Head of caudate nucleus (tissue), 42 donors: ENCODE results near the gene JADE3.

ENCODE experiments used
- DNase-seq, 42 donors: peaks; one replicate each; pipeline versions ENCODE4 v3.0.0 to v3.0.0-alpha.2; 2020 to 2021; ENCODE audit warnings: mixed read lengths in 7 of 42
- intact Hi-C: fragments of 100-400 bp; cut with DNase I; formaldehyde crosslinking; loops from one replicate; pipeline ENCODE4 v1.15.0; 2022

JADE3 gene

DNA sequence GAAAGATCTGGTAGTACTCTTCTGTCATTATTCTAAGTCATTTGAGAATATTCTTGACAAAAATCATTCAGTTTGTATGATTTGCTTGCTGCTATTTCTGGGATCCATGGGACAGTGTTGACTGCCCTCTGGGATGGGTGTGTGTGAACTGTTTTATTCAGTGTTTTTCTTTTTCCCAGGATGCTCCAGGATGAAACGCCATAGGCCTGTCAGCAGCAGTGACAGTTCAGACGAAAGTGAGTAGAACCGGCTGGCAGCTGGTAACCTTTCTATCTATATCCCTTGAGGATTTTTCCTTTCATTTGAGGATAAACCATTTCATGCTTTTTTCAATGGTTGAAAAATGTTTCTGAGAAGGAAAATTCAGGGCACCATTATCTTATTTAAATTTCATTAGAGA, 72.5 kb downstream of the JADE3 start:
- no peak for DNase-seq
- intact Hi-C loops = no loop called here

DNA sequence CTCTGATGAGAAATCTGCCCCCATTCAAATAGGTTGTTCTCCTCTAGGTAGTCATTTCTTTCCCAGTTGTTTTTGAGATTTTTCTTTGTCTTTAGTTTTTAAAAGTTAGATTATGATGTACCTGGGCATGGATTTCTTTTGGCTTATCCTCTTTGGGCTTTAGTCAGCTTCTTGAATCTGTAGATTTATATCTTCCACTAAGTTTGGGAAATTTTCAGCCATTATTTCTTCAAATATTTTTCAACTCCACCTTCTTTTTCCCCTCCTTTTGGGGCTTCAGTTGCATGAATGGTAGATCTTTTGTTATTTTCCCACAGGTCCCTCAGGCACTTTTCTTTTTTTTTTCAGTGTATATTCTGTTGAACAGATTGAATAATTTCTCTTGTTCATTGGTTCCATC, 77.3 kb downstream of the JADE3 start:
- no peak for DNase-seq
- intact Hi-C loops = no loop called here

DNA sequence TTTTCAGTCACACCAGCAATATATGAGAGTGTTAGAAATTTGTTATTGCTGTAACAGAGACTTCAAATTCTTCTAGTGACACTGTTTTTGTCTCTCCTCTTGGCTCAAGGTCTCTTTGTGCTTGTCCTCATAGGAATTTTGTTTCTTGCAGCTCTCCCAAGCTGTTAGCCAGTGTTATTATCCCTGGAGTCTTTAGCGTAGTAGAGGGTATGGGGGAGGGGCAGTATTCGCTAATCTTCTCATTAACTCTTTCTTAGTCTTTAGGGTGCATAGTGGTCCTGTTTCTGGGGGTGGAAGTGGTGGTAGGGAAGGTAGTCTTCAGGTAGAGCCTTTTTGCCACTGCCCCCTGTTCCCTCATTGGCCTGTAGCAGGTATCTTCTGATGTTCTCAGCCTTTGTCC, 79.4 kb downstream of the JADE3 start:
- intact Hi-C loops = no loop called here
- no peak for DNase-seq

DNA sequence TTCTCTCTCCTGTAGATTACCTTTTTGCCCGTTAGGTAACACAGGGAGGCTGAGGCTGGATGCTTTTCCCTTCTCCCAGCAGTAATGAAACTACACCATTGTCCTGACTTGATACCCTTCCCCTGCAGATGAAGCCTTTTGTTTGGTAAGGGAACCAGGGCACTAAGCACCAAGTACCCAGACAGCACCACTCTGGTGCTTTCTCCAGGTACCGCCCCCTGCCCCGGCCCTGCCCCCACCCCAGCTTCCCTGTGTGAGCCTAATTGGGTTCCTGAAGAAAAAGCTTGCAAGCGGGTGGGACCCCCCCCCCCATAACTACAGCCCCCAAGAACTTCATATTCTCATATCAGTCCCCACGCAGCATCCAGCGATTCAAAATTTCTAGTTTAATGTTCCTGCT, 79.8 kb downstream of the JADE3 start:
- intact Hi-C loops = no loop called here
- no peak for DNase-seq

DNA sequence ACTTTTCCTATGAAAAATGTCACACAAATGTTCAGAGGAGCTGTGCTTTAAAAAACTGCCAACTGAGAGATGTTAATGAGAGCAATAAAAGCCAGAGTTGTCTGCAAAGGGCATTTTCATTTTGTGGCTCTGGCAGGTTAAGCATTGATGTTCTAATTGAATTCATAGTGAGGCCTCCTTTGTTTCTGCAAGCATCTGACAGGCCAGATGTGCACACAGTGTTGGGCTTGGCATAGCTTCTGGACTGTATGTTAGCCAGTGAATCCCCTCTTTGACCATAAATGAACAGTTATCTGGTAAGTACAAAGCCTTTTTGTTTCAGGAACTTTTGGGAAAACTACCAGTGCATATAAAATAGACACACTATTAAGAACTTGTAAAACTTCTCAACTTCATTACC, 81.9 kb downstream of the JADE3 start:
- peak in 38 of 42 donors; percentile 6 to 78 (median 43) for DNase-seq
- intact Hi-C loops = no loop called here

DNA sequence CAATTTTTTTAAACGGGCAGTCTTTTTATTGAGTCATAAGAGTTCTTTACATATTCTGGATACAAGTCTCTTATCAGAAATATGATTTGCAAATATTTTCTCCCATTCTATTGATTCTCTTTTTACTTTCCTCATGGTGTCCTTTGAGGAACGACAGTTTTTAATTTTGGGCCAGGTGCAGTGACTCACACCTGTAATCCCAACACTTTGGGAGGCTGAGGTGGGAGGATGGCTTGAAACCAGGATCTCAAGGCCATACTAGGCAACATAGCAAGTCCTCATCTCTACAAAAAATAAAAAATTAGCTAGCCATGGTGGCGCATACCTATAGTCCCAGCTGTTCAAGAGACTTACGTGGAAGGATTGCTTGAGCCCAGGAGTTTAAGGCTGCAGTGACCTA, 99.9 kb downstream of the JADE3 start:
- intact Hi-C loops = no loop called here
- no peak for DNase-seq

DNA sequence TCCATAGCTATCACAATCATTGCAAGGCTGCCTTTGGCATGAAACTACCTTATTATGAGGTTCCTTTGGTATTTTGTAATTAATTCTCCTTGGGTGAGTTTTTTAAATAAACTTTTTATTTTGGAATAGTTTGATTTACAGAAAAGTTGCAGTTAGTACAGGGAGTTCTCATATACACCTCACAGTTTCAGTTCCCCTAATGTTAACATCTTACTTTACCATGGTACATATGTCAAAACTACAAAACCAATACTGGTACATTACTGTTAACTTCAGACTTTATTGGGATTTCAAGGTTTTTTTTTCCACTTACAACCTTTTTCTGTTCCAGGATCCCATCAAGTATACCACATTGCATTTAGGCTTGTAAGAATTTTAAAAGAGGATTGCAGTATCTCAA, 114.0 kb downstream of the JADE3 start:
- no peak for DNase-seq
- intact Hi-C loops = no loop called here

DNA sequence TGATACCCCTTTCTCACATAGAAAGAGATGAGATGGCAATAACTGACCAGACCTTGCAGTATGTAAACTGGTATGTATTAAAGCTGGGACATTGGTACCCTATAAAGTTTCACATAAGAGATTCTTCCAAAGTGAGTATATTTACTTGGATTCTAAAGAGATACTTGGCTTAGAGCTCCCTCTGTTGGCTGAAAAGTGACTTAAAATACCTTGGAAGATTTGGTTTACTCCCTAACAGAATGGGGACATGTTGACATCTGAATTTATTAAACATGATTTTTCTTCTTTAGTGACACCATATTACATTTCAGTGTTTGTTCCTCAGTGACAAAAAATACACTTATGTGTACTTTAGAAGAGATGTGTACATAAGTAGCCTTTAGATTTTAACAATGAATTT, 118.1 kb downstream of the JADE3 start:
- intact Hi-C loops = loop anchor here (2.0 kb wide), 1 partner anchor 128 kb away; no protein-coding TSS in a partner anchor
- DNase-seq = peak in 13 of 42 donors; percentile 1 to 70 (median 34)

DNA sequence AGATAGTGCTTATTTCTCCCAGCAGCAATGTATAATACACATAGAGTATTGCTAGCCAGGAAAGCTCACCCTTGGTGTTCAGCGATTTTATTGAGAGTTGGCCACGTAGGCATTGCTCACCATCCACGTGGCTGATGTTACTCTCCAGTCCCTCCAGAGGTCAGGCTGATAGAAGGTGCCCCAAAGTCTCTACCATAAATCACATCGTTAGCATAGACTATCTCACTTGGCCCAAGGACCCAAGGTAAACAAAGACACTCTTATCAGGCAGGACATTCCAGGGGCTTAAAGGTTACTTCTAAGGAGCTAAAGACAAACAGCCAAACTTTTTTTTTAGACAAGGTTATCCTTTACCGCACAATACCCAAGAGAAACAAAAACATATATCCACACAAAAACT, 135.8 kb downstream of the JADE3 start:
- intact Hi-C loops = no loop called here

DNA sequence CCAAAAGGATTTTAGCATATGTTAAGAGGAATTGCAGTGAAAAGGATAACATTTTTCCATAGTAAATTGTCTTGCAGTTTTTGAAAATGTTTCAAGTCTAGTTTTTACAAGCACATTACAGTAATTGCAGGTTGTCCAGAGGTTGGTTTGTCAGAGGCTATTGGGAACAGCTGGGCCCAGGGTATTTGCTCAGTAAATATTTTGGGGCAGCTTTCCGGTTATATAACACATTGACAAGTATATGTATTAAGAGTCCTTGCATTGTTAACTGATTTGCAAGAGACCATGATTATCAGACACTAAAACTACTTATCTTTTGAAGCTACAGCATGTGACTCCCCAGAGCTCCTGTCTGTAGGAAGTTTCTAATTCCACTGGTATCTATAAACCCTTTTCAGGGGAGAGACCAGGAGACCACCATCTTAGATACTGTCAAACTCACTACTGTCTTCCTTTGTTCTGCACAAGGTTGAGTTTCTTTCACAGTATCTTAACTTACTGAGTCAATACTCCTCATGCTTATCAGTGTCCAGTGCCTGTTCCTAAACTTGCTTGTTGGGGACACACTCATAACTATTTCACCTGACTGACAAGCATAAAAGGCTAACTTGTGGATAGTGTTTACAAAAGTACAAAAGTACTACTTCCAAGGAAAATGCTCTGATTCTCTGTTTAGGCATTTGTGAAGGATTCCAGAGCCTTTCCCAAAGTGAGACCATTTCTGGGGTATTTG, 147.1 kb downstream of the JADE3 start:
- intact Hi-C loops = no loop called here
- DNase-seq = no peak

More for the DNA sequence above, 135.8 kb downstream of the JADE3 start:
- no peak for DNase-seq

DNA sequence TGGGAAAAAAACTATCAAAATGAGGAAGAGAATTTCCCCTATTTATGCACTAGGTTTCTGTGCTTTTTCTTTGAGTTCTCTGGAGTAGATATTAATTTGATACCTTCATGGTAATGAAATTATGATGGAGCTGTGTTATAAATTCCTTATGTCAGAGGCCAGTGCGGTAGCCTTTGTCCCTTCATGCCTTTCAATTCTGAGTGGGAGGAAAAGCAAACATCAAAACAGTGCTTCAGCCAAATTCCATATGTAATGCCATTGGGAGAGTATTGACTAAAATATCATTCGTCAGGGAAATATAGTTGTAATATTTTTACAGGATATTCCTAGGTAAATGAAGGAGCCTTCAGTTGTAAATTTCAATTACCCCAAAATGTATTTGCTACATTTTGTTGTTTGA, 148.5 kb downstream of the JADE3 start:
- no peak for DNase-seq
- intact Hi-C loops = no loop called here

DNA sequence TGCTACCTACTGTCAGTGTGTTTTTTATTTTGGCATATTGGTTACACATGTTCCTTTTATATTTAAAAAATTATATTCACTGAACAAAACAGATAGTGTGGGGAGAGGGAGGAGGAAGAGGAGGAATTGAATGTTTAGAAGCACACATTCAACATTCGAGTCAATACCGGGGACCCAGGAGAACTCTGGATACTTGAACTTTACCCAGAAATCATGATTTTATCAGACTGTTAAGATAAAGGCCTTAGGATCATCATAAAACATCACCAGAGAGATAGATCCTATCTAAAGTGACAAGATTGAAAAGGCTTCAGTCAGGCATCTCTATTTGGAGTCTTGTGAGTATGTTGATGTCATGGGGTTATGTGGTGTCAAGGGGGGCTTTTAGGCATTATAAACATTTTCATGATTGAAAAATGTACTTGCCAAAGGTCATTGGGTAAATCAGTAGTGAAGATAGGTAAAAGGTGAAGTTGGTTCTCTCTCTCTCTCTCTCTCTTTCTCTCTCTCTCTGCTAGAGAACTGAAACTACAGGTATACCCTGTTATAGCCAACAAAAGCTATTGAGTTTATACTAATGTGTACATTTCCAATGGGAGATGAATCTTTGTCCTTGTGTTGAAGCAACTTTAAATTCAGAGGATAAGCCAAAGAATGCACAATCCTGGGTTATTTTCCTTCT, 149.2 kb downstream of the JADE3 start:
- DNase-seq = no peak
- intact Hi-C loops = no loop called here

DNA sequence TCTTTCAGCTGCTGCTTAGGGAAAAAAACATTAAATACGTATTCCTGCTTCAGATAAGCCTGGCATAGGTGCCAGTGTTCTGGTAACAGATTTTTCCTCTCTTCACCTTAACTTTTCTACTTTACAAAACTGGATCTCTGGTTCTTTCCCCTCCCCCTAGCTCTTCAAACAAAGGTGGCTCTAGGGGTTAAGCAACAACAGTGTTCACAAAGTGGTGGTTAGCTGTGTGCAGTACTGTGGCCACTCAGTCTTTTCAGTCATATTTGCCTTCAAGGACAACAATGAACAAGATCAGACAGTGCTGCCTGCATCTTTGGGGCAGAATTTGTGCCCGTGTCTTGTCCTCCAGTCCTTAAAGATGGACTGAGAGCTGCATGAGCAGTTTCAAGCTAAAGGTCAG, 151.0 kb downstream of the JADE3 start:
- DNase-seq = no peak
- intact Hi-C loops = no loop called here

DNA sequence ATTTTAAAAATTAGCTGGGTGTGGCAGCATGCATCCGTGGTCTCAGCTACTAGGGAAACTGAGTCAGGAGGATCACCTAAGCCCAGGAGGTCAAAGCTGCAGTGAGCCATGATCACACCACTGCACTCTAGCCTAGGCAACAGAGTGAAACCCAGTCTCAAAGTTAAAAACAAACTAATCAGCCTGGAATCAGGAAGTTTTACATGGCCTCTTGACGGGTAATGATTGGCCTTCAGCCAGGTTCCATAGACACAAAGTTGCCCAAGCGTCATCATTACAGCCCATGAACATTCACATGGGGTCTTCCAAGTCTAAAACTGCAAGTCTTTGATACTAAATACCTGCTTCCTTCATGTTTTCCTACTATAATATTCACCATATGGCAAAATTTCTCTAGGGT, 156.0 kb downstream of the JADE3 start:
- no peak for DNase-seq
- intact Hi-C loops = no loop called here

DNA sequence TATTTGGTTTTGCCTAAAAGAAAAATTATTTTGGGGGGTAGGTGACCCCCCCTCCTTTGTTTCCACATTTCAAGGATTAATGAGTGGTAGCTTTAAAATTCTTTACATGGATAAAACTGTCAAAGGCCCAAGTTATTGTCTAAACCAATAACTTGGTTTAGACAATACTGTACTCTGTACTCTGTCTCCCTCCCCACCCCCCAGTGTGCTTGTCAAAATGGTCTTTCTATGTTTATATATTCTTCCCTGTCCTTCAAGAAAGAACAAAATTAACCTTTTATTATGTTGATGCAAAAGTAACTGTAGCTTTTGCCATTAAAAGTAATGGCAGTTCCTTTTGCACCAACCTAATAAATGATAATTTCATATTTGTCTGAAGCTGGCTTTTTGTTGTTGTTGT, 156.5 kb downstream of the JADE3 start:
- DNase-seq = no peak
- intact Hi-C loops = no loop called here

DNA sequence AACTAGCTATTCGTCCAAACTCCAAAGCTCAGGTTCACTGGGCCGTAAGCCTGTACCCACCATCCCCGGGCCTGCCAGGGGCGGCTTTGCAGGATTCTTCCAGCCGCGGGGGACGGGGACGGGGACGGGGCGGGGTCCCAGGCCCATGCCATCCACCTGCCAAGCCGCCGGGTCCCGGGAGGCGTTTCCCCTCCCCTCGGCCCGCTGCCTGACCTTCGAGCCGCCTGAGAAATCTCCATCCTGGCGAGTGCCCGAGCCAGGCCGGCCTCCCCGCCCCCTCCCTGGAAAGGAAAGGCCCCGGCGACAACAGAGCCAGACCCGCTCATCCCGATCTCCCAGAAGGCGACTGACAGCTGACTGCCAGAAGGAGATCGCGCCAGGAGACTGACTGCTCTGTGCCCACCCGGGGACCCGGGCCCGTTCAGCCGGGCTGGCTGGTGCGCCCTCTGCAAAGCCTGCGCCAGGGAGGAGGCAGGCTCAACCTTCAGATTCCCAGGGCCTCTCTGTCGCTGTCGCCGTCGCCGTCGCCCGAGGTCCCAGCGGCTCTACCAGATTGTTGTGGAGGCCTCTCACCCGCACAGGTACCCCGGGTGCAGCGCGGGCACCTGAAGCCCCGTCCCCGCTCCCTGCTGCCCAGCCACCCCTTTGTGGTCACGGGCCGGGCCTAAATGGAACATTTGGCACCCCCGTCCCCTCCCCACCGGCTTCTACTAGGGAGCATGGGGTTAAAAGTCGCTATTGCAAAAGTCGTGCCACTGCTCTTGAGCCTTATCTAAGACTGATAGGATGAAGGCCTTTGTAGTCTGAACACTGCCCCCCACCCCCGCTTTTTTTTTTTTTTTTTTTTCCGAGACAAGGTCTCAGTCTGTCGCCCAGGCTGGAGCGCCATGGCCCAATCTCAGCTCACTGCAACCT, 166.2 kb downstream of the JADE3 start, which contains the start of gene RGN:
RGN (plus strand) TSS at position 315 of the 915 bp plus-strand sequence. CDS start 2,702 bp downstream, outside the sequence.
- peak in 36 of 42 donors; percentile 1 to 56 (median 18) for DNase-seq
- intact Hi-C loops = no loop called here

DNA sequence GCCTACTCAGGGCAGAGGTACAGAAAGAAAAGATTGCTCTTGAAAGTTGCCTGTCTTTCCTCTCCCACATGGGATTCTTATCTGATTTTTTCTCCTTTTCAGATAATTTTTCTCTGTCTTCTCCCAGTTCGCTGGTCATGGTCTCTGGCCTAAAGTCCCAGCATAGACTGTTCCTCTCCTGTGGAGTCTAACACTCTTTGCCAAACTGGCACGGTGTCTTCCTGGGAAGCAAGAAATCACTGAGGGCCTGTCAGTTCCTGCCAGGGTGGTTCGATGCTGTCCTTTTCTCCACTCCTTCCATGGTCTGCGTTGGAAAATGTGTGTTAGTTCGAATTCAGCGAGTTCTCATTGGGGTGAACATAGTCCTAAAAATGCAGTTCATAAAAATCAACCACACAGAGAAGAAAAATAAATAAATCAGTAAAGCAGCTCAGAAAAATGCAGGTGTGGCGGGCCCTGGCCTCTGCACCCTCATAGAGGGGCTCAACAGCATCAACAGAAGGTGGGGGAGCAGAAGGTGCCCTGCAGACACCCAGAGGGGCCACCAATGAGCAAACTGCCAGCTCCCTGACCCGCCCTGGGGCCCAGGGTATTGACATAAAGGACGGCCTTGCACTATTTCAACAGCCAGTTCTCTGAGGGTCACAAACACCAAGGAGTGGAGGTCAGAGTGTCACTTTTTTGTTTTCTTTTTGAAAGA, 168.1 kb downstream of the JADE3 start:
- intact Hi-C loops = no loop called here
- DNase-seq = no peak

DNA sequence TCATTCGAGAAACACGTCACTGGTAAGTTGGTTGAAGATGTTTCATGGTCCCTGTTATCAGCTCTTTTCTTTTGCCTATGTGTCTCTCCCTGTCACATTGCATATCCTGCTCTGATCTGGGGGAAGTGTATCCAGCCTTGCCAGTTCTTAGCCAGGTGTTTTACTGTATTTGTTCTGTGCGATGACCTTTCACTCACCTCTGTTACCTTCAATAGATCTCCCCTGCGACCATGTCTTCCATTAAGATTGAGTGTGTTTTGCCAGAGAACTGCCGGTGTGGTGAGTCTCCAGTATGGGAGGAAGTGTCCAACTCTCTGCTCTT, 168.7 kb downstream of the JADE3 start:
- intact Hi-C loops = no loop called here

DNA sequence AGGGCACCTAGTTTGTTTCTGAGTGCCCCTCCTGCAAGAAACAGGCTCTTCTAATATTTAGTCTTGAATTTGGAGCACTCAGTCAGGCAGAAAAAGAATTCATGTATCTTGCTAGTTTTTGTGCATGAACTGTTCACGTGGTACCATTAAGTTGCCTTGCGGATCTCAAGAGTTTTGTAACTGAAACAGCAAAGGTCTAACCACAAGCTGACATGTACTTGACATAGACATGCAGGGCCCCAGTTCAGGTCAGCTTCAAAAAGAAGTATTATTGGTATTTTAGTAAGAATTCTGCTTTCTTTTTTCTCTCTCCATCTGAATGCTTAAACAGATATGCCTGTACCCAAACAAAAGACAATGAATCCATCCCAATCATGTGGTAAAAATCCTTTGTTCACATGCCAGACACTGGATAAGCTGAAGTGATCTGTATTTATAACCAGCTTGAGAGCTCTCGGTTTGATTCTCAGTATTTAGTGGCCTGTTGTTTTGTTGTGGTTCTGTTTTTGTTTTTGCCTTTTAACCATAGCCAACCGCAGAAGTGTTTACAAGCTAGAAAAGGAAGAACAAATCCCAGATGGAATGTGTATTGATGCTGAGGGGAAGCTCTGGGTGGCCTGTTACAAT, 179.0 kb downstream of the JADE3 start:
- DNase-seq = peak in 3 of 42 donors; percentile 1 to 35 (median 16)

More for the DNA sequence above, 168.7 kb downstream of the JADE3 start:
- DNase-seq = no peak

More for the DNA sequence above, 179.0 kb downstream of the JADE3 start:
- intact Hi-C loops = no loop called here
